ENCODE data around the gene ANKRD12. TPM values are rescaled to one million over a fixed set of nuclear protein-coding genes. Genes with fewer than 3 reads are reported as not detected.

ANKRD12 gene
- total RNA-seq, 1 experiment from 2014 or later: 16.8 TPM

GRCh38 chr18:9102508-9103375, 33.8 kb upstream of the ANKRD12 start, which contains the start of gene NDUFV2:
Gene NDUFV2 (plus strand): TSS chr18:9102699. CDS start chr18:9102744, 45 bp downstream.
- H3K27me3 ChIP-seq (ENCODE audit: low read length): no peaks in the 10 kb centered on the region
- H4K20me1 ChIP-seq (ENCODE audit: insufficient read depth, low read depth, low read length): peaks cover 41% of the 10 kb centered on the region
- peaks cover 47% of the 10 kb centered on the region for H3K4me1 ChIP-seq (ENCODE audit: low read length)
- H3K4me3 ChIP-seq (ENCODE audit: low read length): peak within 1 kb of the TSS; percentile 78
- peak within 1 kb of the TSS; percentile 70 for H3K27ac ChIP-seq (ENCODE audit: low read length)
- DNase-seq: peak; percentile 99
- H3K9me3 ChIP-seq (ENCODE audit: low read length): no peaks in the 10 kb centered on the region
- H3K79me2 ChIP-seq (ENCODE audit: low read length): peaks cover 57% of the 10 kb centered on the region
- H3K4me2 ChIP-seq (ENCODE audit: low read depth, low read length, poor library complexity, severe bottlenecking): peak within 1 kb of the TSS; percentile 93
- H2AFZ ChIP-seq (ENCODE audit: low read length): peak within 1 kb of the TSS; percentile 1; the same call in 1 of the 2 replicates
- peaks cover 36% of the 10 kb centered on the region for H3K36me3 ChIP-seq (ENCODE audit: insufficient read depth, low read length)
- peak within 1 kb of the TSS; percentile 87 for H3K9ac ChIP-seq (ENCODE audit: low read length)
- no peaks in the 10 kb centered on the region for H3K9me2 ChIP-seq (replicated peaks; ENCODE audit: insufficient read depth, low read length)

DNA sequence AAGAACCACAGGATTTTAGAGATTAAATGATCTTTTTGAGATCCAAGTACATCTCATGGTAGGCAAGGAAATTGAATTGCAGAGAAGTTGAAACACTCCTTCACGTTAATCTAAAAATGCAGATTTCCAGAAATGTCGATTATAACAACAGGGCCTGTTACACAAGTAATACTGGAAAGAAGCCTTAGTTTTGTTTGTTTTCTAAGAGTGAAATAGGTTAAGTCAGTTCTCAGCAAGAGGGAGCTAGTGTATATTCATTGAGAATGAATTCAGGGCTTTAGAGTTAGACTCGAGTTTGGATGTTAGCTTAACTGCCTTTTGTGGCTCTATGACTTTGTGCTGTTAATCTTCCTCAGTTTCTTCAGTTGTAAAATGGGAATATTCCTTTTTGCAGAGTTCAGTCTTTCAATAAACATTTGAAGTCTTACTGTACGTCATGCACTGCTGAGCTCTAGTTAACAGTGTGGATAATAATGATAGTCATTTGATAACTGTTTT, 33.2 kb upstream of the ANKRD12 start:
- Histone ChIP-seq H3K27me3 (ENCODE audit: low read length) (no peaks in the 10 kb centered on the region), H3K9me3 (ENCODE audit: low read length) (no peaks in the 10 kb centered on the region), H2AFZ (ENCODE audit: low read length) (no peak overlapping the region), H4K20me1 (ENCODE audit: insufficient read depth, low read depth, low read length) (peaks cover 47% of the 10 kb centered on the region), H3K4me1 (ENCODE audit: low read length) (peaks cover 53% of the 10 kb centered on the region), H3K4me3 (ENCODE audit: low read length) (peak overlapping the region; percentile 78), H3K36me3 (ENCODE audit: insufficient read depth, low read length) (peaks cover 43% of the 10 kb centered on the region), H3K79me2 (ENCODE audit: low read length) (peaks cover 64% of the 10 kb centered on the region), H3K9me2 (replicated peaks; ENCODE audit: insufficient read depth, low read length) (no peaks in the 10 kb centered on the region), H3K27ac (ENCODE audit: low read length) (peak overlapping the region; percentile 70), H3K4me2 (ENCODE audit: low read depth, low read length, poor library complexity, severe bottlenecking) (peak overlapping the region; percentile 88), H3K9ac (ENCODE audit: low read length) (peak overlapping the region; percentile 87)
- DNase-seq: peak; percentile 52

DNA sequence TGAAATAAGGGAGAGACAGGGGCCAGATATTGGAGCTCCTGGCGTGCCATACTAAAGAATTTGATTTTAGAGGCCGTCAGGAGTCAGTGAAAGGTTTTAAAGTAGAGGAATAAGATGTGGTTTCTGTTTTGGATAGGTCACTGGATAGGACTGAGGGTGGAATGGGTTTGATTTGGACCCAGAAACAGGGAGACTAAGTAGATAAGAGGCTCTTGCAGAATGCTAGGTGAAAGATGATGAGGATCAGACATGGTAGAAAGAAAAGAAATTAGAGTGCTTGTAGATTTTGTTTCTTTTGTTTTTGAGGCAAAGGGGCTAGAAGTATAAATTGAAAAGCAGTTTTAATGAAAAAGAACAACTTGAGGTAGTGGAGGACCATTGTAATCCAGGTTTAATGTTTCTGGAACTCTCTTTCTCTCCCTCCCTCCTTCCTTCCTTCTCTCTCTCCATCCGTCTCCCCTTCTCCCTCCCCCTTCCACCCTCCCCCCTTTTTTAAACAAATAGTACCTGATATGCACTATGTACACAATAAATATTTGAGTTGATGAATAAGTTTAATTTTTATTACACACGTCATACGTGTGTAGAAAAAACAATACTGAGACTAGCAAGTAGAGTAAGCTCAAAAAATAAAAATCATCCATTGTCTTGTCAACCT, 32.2 kb upstream of the ANKRD12 start:
- H2AFZ ChIP-seq (ENCODE audit: low read length): no peak overlapping the region
- DNase-seq: no peak
- H3K27me3 ChIP-seq (ENCODE audit: low read length): no peaks in the 10 kb centered on the region
- peak overlapping the region; percentile 87 for H3K9ac ChIP-seq (ENCODE audit: low read length)
- peaks cover 49% of the 10 kb centered on the region for H3K36me3 ChIP-seq (ENCODE audit: insufficient read depth, low read length)
- H3K79me2 ChIP-seq (ENCODE audit: low read length): peaks cover 74% of the 10 kb centered on the region
- no peaks in the 10 kb centered on the region for H3K9me2 ChIP-seq (replicated peaks; ENCODE audit: insufficient read depth, low read length)
- H3K4me2 ChIP-seq (ENCODE audit: low read depth, low read length, poor library complexity, severe bottlenecking): peak overlapping the region; percentile 88
- H3K4me1 ChIP-seq (ENCODE audit: low read length): peaks cover 53% of the 10 kb centered on the region
- peak overlapping the region; percentile 78 for H3K4me3 ChIP-seq (ENCODE audit: low read length)
- H3K27ac ChIP-seq (ENCODE audit: low read length): no peak overlapping the region; the same call in 1 of the 2 replicates
- peaks cover 48% of the 10 kb centered on the region for H4K20me1 ChIP-seq (ENCODE audit: insufficient read depth, low read depth, low read length)
- no peaks in the 10 kb centered on the region for H3K9me3 ChIP-seq (ENCODE audit: low read length)

DNA sequence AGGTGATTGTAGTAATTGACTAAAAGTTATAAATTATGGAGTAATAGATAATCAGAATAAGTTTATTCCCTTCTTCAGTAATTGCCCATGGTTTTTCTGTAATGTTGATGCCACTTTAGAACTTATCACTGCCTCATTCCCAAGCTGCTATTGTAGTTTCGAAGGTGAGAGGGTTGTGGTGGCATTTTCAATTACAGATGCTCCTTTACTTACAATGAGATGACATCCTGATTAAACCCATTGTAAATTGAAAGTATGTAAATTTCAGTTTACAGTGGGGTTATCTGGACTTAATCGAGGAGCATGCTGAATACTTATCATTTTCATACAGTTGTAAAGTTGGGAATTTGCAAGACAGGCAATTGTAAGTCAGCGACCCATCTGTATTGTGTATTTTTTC, 31.2 kb upstream of the ANKRD12 start:
- no peak overlapping the region for H2AFZ ChIP-seq (ENCODE audit: low read length)
- no peaks in the 10 kb centered on the region for H3K27me3 ChIP-seq (ENCODE audit: low read length)
- H3K9ac ChIP-seq (ENCODE audit: low read length): peak overlapping the region; percentile 87; the same call in 1 of the 2 replicates
- H3K9me3 ChIP-seq (ENCODE audit: low read length): no peaks in the 10 kb centered on the region
- peaks cover 84% of the 10 kb centered on the region for H3K79me2 ChIP-seq (ENCODE audit: low read length)
- peaks cover 53% of the 10 kb centered on the region for H3K4me1 ChIP-seq (ENCODE audit: low read length)
- H3K9me2 ChIP-seq (replicated peaks; ENCODE audit: insufficient read depth, low read length): no peaks in the 10 kb centered on the region
- no peak for DNase-seq
- H3K4me3 ChIP-seq (ENCODE audit: low read length): peak overlapping the region; percentile 78
- no peak overlapping the region for H3K27ac ChIP-seq (ENCODE audit: low read length)
- peak overlapping the region; percentile 88 for H3K4me2 ChIP-seq (ENCODE audit: low read depth, low read length, poor library complexity, severe bottlenecking)
- peaks cover 59% of the 10 kb centered on the region for H3K36me3 ChIP-seq (ENCODE audit: insufficient read depth, low read length)
- peaks cover 48% of the 10 kb centered on the region for H4K20me1 ChIP-seq (ENCODE audit: insufficient read depth, low read depth, low read length)

- Histone ChIP-seq H2AFZ (ENCODE audit: low read length) (no peak overlapping the region), H3K27me3 (ENCODE audit: low read length) (no peaks in the 10 kb centered on the region), H3K4me3 (ENCODE audit: low read length) (peak overlapping the region; percentile 78), H3K9me2 (replicated peaks; ENCODE audit: insufficient read depth, low read length) (no peaks in the 10 kb centered on the region), H3K36me3 (ENCODE audit: insufficient read depth, low read length) (peaks cover 64% of the 10 kb centered on the region), H3K79me2 (ENCODE audit: low read length) (peaks cover 91% of the 10 kb centered on the region), H3K4me1 (ENCODE audit: low read length) (peaks cover 53% of the 10 kb centered on the region), H3K9me3 (ENCODE audit: low read length) (no peaks in the 10 kb centered on the region), H4K20me1 (ENCODE audit: insufficient read depth, low read depth, low read length) (peaks cover 48% of the 10 kb centered on the region), H3K4me2 (ENCODE audit: low read depth, low read length, poor library complexity, severe bottlenecking) (peak overlapping the region; percentile 88), H3K27ac (ENCODE audit: low read length) (no peak overlapping the region), H3K9ac (ENCODE audit: low read length) (peak overlapping the region; percentile 26; the same call in 1 of the 2 replicates)
- DNase-seq: no peak
These were observed 30.5 kb upstream of the ANKRD12 start for GRCh38 chr18:9106094-9106493.

- Histone ChIP-seq H3K9ac (ENCODE audit: low read length) (peak overlapping the region; percentile 3; the same call in 1 of the 2 replicates), H3K4me2 (ENCODE audit: low read depth, low read length, poor library complexity, severe bottlenecking) (peak overlapping the region; percentile 88), H3K27me3 (ENCODE audit: low read length) (no peaks in the 10 kb centered on the region), H2AFZ (ENCODE audit: low read length) (no peak overlapping the region), H3K27ac (ENCODE audit: low read length) (no peak overlapping the region; the same call in 1 of the 2 replicates), H3K36me3 (ENCODE audit: insufficient read depth, low read length) (peaks cover 69% of the 10 kb centered on the region), H3K9me3 (ENCODE audit: low read length) (no peaks in the 10 kb centered on the region), H3K4me3 (ENCODE audit: low read length) (peak overlapping the region; percentile 78), H3K4me1 (ENCODE audit: low read length) (peaks cover 47% of the 10 kb centered on the region), H3K79me2 (ENCODE audit: low read length) (peaks cover 97% of the 10 kb centered on the region), H4K20me1 (ENCODE audit: insufficient read depth, low read depth, low read length) (peaks cover 50% of the 10 kb centered on the region), H3K9me2 (replicated peaks; ENCODE audit: insufficient read depth, low read length) (no peaks in the 10 kb centered on the region)
- DNase-seq: no peak
These were observed 29.6 kb upstream of the ANKRD12 start for GRCh38 chr18:9106800-9107584.

GRCh38 chr18:9108911-9109310, 27.7 kb upstream of the ANKRD12 start:
- Histone ChIP-seq H3K27me3 (ENCODE audit: low read length) (no peaks in the 10 kb centered on the region), H3K36me3 (ENCODE audit: insufficient read depth, low read length) (peaks cover 74% of the 10 kb centered on the region), H3K4me1 (ENCODE audit: low read length) (peaks cover 51% of the 10 kb centered on the region), H3K4me3 (ENCODE audit: low read length) (no peak overlapping the region), H3K79me2 (ENCODE audit: low read length) (peaks cover 100% of the 10 kb centered on the region), H4K20me1 (ENCODE audit: insufficient read depth, low read depth, low read length) (peaks cover 52% of the 10 kb centered on the region), H3K9me2 (replicated peaks; ENCODE audit: insufficient read depth, low read length) (no peaks in the 10 kb centered on the region), H3K27ac (ENCODE audit: low read length) (no peak overlapping the region), H3K9ac (ENCODE audit: low read length) (no peak overlapping the region), H3K9me3 (ENCODE audit: low read length) (no peaks in the 10 kb centered on the region), H3K4me2 (ENCODE audit: low read depth, low read length, poor library complexity, severe bottlenecking) (no peak overlapping the region), H2AFZ (ENCODE audit: low read length) (no peak overlapping the region)
- no peak for DNase-seq
